Measurements from ENCODE around the gene ADAM22.

DNA sequence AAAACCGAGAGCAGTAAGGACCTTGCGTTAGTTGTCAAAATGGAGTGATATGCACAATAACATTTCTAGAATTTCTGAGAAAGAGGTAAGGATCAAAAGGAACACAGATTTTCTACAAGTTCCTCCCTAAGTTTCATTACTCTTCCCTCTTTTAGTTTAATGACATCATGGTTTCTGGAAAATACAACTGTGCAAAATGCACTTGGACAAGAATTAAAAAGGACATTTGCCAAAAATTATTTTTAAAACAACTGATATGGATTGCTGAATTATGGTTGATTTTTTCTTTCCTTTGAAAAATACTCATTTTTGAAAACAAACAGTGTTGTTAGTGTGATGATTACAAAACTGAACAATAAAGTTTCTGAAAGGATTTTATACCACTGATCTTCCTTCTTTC lies 233.7 kb downstream of the ADAM22 start:
- TF ChIP-seq, protein P1, sequence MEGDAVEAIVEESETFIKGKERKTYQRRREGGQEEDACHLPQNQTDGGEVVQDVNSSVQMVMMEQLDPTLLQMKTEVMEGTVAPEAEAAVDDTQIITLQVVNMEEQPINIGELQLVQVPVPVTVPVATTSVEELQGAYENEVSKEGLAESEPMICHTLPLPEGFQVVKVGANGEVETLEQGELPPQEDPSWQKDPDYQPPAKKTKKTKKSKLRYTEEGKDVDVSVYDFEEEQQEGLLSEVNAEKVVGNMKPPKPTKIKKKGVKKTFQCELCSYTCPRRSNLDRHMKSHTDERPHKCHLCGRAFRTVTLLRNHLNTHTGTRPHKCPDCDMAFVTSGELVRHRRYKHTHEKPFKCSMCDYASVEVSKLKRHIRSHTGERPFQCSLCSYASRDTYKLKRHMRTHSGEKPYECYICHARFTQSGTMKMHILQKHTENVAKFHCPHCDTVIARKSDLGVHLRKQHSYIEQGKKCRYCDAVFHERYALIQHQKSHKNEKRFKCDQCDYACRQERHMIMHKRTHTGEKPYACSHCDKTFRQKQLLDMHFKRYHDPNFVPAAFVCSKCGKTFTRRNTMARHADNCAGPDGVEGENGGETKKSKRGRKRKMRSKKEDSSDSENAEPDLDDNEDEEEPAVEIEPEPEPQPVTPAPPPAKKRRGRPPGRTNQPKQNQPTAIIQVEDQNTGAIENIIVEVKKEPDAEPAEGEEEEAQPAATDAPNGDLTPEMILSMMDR (conservative IDR thresholded peaks at IDR 0.05; ENCODE audit: low read depth, low read length): no peak
- no peak for TF ChIP-seq EZH2 (IDR thresholded peaks at IDR 0.05; ENCODE audit: borderline replicate concordance, low read depth, low read length, poor library complexity, severe bottlenecking)

All from A673 (cell line).